Ishikawa (cell line): Measurements from ENCODE around the gene KXD1.

Experiments used
- CEBPB ChIP-seq: IDR thresholded peaks from 2 replicates; pipeline ENCODE4 v1.6.1; 2012
- EGR1 ChIP-seq: IDR thresholded peaks from 2 replicates; pipeline ENCODE4 v1.6.1; 2012
- EP300 ChIP-seq: IDR thresholded peaks from 2 replicates; pipeline ENCODE4 v1.6.1; 2012; ENCODE audit warnings: borderline replicate concordance
- RAD21 ChIP-seq: IDR thresholded peaks from 2 replicates; pipeline ENCODE4 v1.6.1; 2012; ENCODE audit warnings: low read depth
- TAF1 ChIP-seq: IDR thresholded peaks from 2 replicates; pipeline ENCODE4 v1.6.1; 2012; ENCODE audit warnings: low read depth, mild to moderate bottlenecking
- TF ChIP-seq, protein P1 (sequence below): IDR thresholded peaks from 2 replicates; pipeline ENCODE4 v1.6.1; 2012

DNA sequence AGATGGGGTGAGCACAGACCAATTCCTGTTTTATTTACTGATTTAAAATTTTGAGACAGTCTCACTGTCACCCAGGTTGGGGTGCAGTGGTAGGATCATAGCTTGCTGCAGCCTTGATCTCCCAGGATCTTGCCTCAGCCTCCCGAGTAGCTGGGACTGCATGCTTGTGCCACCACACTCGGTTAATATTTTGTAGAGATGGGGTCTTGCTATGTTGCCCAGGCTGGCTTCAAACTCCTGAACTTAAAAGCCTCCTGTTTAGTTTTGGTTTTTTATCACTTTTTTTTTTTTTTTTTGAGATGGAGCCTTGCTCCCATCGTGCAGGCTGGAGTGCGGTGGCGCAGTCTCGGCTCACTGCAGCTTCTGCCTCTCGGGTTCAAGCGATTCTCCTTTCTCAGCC, 18.7 kb downstream of the KXD1 start:
- TF ChIP-seq TAF1: no peak
- no peak for TF ChIP-seq EGR1
- TF ChIP-seq EP300: no peak
- TF ChIP-seq, protein P1, sequence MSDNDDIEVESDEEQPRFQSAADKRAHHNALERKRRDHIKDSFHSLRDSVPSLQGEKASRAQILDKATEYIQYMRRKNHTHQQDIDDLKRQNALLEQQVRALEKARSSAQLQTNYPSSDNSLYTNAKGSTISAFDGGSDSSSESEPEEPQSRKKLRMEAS: no peak
- TF ChIP-seq CEBPB: no peak
- no peak for TF ChIP-seq RAD21
